GM10266 (cell line): ENCODE data around the gene RMI1.

Experiments
- DNase-seq: peaks from one replicate; pipeline ENCODE4 v3.0.0; 2012; ENCODE audit errors: extremely low spot score
- TF ChIP-seq, protein P1 (sequence below): IDR thresholded peaks from 2 replicates; pipeline ENCODE4 v1.5.1; 2012; ENCODE audit warnings: mild to moderate bottlenecking, low read depth; ENCODE audit not compliant: control insufficient read depth, insufficient read depth; ENCODE audit errors: missing control alignments

The RMI1 gene

DNA sequence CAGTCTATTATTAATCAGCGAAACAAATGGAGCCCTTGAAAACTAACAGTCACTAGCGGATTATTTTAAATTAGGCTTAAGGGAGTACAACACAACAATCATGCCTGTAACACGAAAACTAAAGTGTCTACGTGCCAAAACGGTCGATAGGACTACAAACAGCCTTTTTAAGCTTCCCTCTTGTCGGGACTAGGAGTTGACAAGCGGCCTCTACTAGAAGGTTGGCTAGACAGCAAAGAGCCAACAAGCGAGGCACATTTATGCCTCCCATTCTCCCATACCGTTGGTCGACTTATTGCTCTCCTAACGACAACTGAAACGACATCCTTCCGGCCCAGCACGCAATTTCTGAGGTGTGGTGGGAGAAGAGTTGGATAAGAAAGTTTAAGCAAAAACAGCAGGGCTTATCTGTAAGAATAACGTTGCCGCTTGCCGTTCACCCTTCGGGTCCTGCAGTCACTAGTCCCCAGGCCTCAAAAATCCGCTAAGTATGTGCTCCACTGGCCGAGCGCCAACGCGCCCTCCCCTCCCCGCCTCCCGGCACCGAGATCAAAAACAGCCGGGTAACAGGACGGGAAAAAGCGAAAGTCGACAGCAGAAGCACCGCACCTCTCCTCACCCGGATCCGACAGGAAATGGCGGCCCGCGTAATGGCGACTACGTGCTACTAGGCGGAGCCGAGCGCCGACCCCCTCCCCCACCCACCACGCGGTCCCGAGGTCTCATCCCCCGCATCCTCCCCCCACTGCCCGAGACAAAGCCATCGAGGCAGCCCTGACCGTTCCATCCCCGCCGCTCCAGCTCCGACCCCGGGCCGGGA is 1.4 kb upstream of the RMI1 start:
- TF ChIP-seq, protein P1, sequence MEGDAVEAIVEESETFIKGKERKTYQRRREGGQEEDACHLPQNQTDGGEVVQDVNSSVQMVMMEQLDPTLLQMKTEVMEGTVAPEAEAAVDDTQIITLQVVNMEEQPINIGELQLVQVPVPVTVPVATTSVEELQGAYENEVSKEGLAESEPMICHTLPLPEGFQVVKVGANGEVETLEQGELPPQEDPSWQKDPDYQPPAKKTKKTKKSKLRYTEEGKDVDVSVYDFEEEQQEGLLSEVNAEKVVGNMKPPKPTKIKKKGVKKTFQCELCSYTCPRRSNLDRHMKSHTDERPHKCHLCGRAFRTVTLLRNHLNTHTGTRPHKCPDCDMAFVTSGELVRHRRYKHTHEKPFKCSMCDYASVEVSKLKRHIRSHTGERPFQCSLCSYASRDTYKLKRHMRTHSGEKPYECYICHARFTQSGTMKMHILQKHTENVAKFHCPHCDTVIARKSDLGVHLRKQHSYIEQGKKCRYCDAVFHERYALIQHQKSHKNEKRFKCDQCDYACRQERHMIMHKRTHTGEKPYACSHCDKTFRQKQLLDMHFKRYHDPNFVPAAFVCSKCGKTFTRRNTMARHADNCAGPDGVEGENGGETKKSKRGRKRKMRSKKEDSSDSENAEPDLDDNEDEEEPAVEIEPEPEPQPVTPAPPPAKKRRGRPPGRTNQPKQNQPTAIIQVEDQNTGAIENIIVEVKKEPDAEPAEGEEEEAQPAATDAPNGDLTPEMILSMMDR = no peak
- peak; percentile 69 for DNase-seq

DNA sequence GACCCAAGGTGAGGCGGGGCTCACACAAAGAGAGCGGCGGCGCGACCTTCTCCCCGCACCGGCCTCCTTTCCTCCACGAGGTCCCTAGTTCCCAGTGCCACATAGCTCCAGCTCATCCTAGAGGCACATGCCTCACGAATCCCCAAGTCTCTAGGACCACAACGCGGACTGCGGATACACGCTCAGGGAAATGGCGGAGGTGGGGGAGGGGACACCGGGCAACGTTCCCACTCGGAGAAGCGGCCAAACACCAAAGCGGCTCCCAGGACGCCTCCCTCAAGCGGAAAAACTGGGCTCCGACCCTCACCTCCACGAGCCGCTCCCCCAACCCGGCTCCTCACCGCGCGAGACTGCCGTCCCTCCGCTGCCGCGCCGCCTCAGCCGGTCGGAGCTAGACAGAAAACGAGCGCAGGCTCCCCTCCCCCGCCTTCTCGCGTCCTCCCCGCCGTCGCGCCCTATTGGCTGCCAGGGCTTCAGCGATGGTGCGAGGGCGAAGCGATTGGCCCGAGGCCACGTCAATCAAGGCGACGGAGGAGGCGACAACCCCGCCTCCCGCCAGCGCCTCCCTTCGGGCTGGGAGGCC is 702 bp upstream of the RMI1 start, which contains the start of gene HNRNPK:
Gene HNRNPK (minus strand): TSS at position 404 of the 583 bp plus-strand sequence. CDS start 1,963 bp downstream, outside the sequence.
- TF ChIP-seq, protein P1 = no peak
- DNase-seq = peak; percentile 98

DNA sequence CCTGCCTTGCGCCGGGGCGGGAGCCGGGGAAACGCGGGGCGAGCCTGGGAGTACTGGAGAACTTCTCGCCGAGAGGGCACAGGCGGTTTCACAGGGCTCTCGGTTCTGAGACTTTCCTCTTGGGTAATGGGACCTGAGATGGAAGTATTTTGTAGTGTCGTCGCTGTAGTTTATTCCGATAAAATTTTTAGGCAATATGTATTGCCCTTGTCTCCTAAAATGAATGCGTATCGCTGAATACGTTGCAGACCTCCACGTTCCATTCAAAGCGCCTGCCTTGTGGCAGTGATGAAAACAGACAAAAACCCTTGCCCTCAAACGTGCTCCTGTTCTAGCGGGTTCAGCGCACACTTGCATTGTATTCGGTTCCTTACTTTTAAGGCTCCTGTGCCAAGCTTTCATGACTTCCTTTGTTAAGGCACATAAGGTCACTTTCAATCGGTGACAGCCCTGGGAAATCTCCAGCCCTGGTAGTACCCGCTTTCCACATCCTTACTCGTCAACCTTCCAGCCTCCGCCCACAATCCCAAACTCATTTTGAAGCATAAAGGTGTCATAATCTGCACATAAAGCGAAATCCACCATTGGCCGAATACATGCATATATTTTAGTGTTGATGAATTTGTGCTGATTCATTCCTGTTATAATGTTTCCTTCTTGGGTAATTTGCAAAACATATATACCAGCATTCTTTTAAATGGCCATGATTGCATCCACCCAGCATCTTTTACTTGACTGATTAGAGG is 694 bp downstream of the RMI1 start:
- TF ChIP-seq, protein P1 = no peak
- DNase-seq = no peak

DNA sequence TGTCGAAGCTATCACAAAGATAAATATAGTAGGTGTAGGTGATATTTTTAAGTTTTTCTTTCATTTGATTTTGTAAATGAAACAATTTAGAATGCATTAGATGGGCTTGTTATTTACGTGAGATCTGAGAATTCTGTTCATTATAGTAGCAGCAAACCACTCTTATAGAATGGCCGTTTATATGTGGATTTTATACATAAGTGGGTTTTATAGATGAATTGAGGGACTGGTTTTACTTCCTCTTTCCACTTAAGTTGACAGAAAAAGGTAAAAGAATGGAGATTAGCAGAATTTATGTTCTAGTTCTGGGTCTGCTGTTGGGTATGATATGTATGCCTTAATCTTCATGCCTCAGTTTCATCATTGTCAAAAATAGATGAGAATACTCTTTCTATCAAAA is 5.6 kb downstream of the RMI1 start:
- TF ChIP-seq, protein P1 = no peak
- no peak for DNase-seq

DNA sequence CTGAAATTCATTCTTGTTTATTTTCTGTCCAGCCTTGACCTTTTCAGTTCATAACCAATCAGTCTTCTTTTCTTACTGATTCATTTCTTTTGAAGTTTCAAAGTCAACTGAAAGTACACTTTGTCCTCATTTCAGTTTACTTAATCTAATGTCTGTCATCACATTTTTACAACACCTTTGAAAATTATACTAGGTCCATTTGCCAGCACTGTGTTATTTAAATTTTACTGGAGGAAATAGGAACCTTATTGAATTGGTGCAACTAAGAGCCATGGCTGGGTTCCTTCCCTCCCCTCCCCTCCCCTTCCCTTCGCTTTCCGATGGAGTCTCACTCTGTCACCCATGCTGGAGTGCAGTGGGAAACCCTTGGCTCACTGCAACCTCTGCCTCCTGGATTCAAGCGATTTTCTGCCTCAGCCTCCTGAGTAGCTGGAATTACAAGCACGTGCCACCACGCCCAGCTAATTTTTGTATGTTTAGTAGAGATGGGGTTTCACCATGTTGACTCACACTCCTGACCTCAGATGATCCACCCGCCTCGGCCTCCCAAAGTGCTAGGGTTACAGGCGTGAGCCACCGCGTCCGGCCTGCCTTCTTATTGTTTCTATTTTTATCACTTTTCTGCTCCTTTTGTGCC is 6.3 kb downstream of the RMI1 start:
- DNase-seq = no peak
- TF ChIP-seq, protein P1 = no peak

DNA sequence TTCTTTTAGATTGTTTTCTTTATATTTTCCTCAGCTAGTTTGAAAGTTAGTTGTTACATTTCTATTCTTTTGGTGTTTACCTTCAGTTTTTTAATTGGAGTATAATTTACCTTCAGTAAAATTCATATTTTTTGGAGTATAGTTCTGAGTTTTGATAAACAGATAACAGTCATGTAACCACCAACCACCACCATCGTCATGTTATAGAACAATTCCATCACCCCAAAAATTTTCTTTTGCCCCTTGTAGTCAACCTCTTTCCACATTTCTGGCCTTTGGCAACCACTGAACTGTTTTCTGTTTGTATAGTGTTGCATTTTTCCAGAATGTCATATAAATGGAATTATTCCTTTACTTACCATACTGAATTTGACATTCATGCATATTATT is 6.8 kb downstream of the RMI1 start:
- no peak for DNase-seq
- TF ChIP-seq, protein P1 = no peak
